MV-4-11 (cell line): Measurements from ENCODE around the gene VPS16.

Experiments used
- DNase-seq: peaks from one replicate; lab custom pipeline; 2025; lab: John Stamatoyannopoulos, UW

The VPS16 gene

GRCh38 chr20:2835331-2835796 is 5.2 kb upstream of the VPS16 start:
- DNase-seq, result no peak

GRCh38 chr20:2836035-2836434 is 4.5 kb upstream of the VPS16 start:
- DNase-seq, result no peak

- DNase-seq, result no peak
Measured at GRCh38 chr20:2837221-2837960, 3.2 kb upstream of the VPS16 start.

GRCh38 chr20:2838170-2838797 is 2.3 kb upstream of the VPS16 start:
- no peak for DNase-seq

GRCh38 chr20:2838847-2839671 is 1.5 kb upstream of the VPS16 start:
- DNase-seq, result no peak

GRCh38 chr20:2839732-2840137 is 810 bp upstream of the VPS16 start:
- DNase-seq, result no peak

- DNase-seq, result no peak
Measured at GRCh38 chr20:2840967-2841531, 504 bp downstream of the VPS16 start.

GRCh38 chr20:2845607-2846006 is 5.1 kb downstream of the VPS16 start:
- peak; percentile 18 for DNase-seq

- DNase-seq, result no peak
Measured at GRCh38 chr20:2846698-2847097, 6.2 kb downstream of the VPS16 start.

GRCh38 chr20:2847802-2848201 is 7.3 kb downstream of the VPS16 start:
- no peak for DNase-seq

GRCh38 chr20:2849529-2849928 is 9.0 kb downstream of the VPS16 start:
- no peak for DNase-seq

GRCh38 chr20:2851086-2851485 is 10.5 kb downstream of the VPS16 start:
- no peak for DNase-seq

- no peak for DNase-seq
Measured at GRCh38 chr20:2858591-2858990, 18.0 kb downstream of the VPS16 start.

GRCh38 chr20:2859330-2860121 is 19.0 kb downstream of the VPS16 start:
- DNase-seq, result no peak

- DNase-seq, result no peak
Measured at GRCh38 chr20:2864626-2865025, 24.1 kb downstream of the VPS16 start.

- no peak for DNase-seq
Measured at GRCh38 chr20:2865101-2865500, 24.6 kb downstream of the VPS16 start.

- no peak for DNase-seq
Measured at GRCh38 chr20:2865630-2866029, 25.1 kb downstream of the VPS16 start.

GRCh38 chr20:2866236-2866635 is 25.7 kb downstream of the VPS16 start:
- DNase-seq, result no peak

GRCh38 chr20:2867081-2867864 is 26.7 kb downstream of the VPS16 start:
- no peak for DNase-seq

- no peak for DNase-seq
Measured at GRCh38 chr20:2869381-2869780, 28.8 kb downstream of the VPS16 start.

- peak; percentile 9 for DNase-seq
Measured at GRCh38 chr20:2871111-2871465, 30.5 kb downstream of the VPS16 start.
